Fibroblast of lung (primary cell): ENCODE measurements around the gene VWA3B. TPM values are rescaled to one million over a fixed set of nuclear protein-coding genes. Genes with fewer than 3 reads are reported as not detected.

ENCODE experiments used
- DNase-seq, 2 donors: peaks; one replicate each; pipeline versions ENCODE4 v3.0.0 to v3.0.0-alpha.2; 2010; ENCODE audit warnings: low read depth in 2 of 2
- H2AFZ ChIP-seq: 2 replicates; pipeline ENCODE4 v1.5.1; 2012; ENCODE audit warnings: low read length, control low read depth, inconsistent platforms
- H3K27ac ChIP-seq: 2 replicates; pipeline ENCODE4 v1.5.1; 2011; ENCODE audit warnings: low read length, control low read depth; ENCODE audit not compliant: insufficient read depth
- H3K27me3 ChIP-seq: 2 replicates; pipeline ENCODE4 v1.5.1; 2011; ENCODE audit warnings: mild to moderate bottlenecking, low read length; ENCODE audit not compliant: control insufficient read depth, insufficient read depth
- H3K36me3 ChIP-seq: 2 replicates; pipeline ENCODE4 v1.5.1; 2011; ENCODE audit warnings: low read length; ENCODE audit not compliant: control insufficient read depth, insufficient read depth
- H3K4me1 ChIP-seq: 2 replicates; pipeline ENCODE4 v1.5.1; 2011; ENCODE audit warnings: low read length; ENCODE audit not compliant: control insufficient read depth, insufficient read depth; ENCODE audit errors: extremely low read depth
- H3K4me2 ChIP-seq: 2 replicates; pipeline ENCODE4 v1.5.1; 2011; ENCODE audit warnings: low read length, control low read depth; ENCODE audit not compliant: insufficient read depth; ENCODE audit errors: extremely low read depth
- H3K4me3 ChIP-seq, 4 experiments: fragments of 200-600 bp in 1 of 4; sonication (generic) in 1 of 4; replicated peaks in 1 of 4; 2 replicates each; pipeline ENCODE4 v1.5.1; 2011 to 2016; ENCODE audit warnings: low read length in 4 of 4, low read depth in 3 of 4, mild to moderate bottlenecking in 3 of 4, control low read depth in 2 of 4, inconsistent platforms in 1 of 4, mixed read lengths in 1 of 4; ENCODE audit not compliant: insufficient read depth in 1 of 4; ENCODE audit errors: control extremely low read depth in 1 of 4
- H3K79me2 ChIP-seq: 2 replicates; pipeline ENCODE4 v1.5.1; 2012; ENCODE audit warnings: mild to moderate bottlenecking, low read length, inconsistent platforms; ENCODE audit not compliant: control insufficient read depth, insufficient read depth
- H3K9ac ChIP-seq: 2 replicates; pipeline ENCODE4 v1.5.1; 2011; ENCODE audit warnings: mild to moderate bottlenecking, low read length, control low read depth; ENCODE audit not compliant: insufficient read depth
- H3K9me3 ChIP-seq: 2 replicates; pipeline ENCODE4 v1.5.1; 2012; ENCODE audit warnings: low read depth, low read length; ENCODE audit not compliant: control insufficient read depth, insufficient read depth
- H4K20me1 ChIP-seq: 2 replicates; pipeline ENCODE4 v1.5.1; 2011; ENCODE audit warnings: low read length; ENCODE audit not compliant: control insufficient read depth, insufficient read depth; ENCODE audit errors: extremely low read depth
- CTCF ChIP-seq, 2 donors: IDR thresholded peaks in 1 of 2; conservative IDR thresholded peaks in 1 of 2; 1 replicate in 1 of 2; 2 replicates in 1 of 2; pipeline ENCODE4 v1.5.1; 2011 to 2012; ENCODE audit warnings: low read length in 2 of 2, control low read depth in 1 of 2, inconsistent platforms in 1 of 2, low read depth in 1 of 2, mild to moderate bottlenecking in 1 of 2
- EZH2 ChIP-seq: IDR thresholded peaks from 2 replicates; pipeline ENCODE4 v1.5.1; 2012; ENCODE audit warnings: low read length, control low read depth, mild to moderate bottlenecking; ENCODE audit errors: missing control alignments
- polyA plus RNA-seq, 2 donors: library from polyadenylated mRNA; depleted of rRNA in 1 of 2; stranded (reverse) in 1 of 2; unstranded in 1 of 2; fragments of >200 nt; gene quantifications; 2 replicates each; pipeline ENCODE4 v1.2.1, GENCODE V29; 2011 to 2012; ENCODE audit warnings: missing spikeins in 1 of 2
- total RNA-seq: library from RNA; depleted of rRNA; stranded (reverse); fragments of >200 nt; gene quantifications from 2 replicates; pipeline ENCODE4 v1.2.1, GENCODE V29; 2014

VWA3B gene
- total and polyA plus RNA-seq, 2 donors (not counting 1 experiment from before 2014, with no cell fraction given) = 0.17 TPM; not detected in 1

GRCh38 chr2:98191883-98192282 lies 104.9 kb downstream of the VWA3B start:
- H3K27me3 ChIP-seq = no peaks in the 10 kb centered on the region
- DNase-seq = no peak

GRCh38 chr2:98201576-98201975 lies 114.6 kb downstream of the VWA3B start:
- DNase-seq = no peak

More at GRCh38 chr2:98191883-98192282, 104.9 kb downstream of the VWA3B start:
- Histone ChIP-seq H3K36me3 (no peaks in the 10 kb centered on the region), H3K9ac (no peak overlapping the region), H3K27ac (no peak overlapping the region), H3K4me1 (no peaks in the 10 kb centered on the region), H3K79me2 (no peaks in the 10 kb centered on the region), H3K4me2 (no peak overlapping the region), H2AFZ (no peak overlapping the region), H3K4me3 (no peak overlapping the region), H3K9me3 (no peaks in the 10 kb centered on the region), H4K20me1 (no peaks in the 10 kb centered on the region)
- TF ChIP-seq EZH2 (no peak), CTCF (conservative IDR thresholded peaks at IDR 0.05 in 1 of 2, IDR thresholded peaks at IDR 0.05 in 1 of 2; ENCODE audit: low read depth in 1 of 2, low read length in 2 of 2) (no peak)

GRCh38 chr2:98205889-98206288 lies 118.9 kb downstream of the VWA3B start:
- H3K36me3 ChIP-seq = no peaks in the 10 kb centered on the region
- no peak overlapping the region for H3K27ac ChIP-seq
- H3K79me2 ChIP-seq = no peaks in the 10 kb centered on the region
- no peaks in the 10 kb centered on the region for H3K4me1 ChIP-seq
- TF ChIP-seq CTCF (conservative IDR thresholded peaks at IDR 0.05 in 1 of 2, IDR thresholded peaks at IDR 0.05 in 1 of 2; ENCODE audit: low read depth in 1 of 2, low read length in 2 of 2) (no peak), EZH2 (no peak)
- H4K20me1 ChIP-seq = no peaks in the 10 kb centered on the region
- H3K4me2 ChIP-seq = no peak overlapping the region
- H3K9ac ChIP-seq = no peak overlapping the region
- H3K9me3 ChIP-seq = no peaks in the 10 kb centered on the region
- DNase-seq = no peak
- H3K4me3 ChIP-seq = no peak overlapping the region
- H2AFZ ChIP-seq = no peak overlapping the region
- no peaks in the 10 kb centered on the region for H3K27me3 ChIP-seq

More at GRCh38 chr2:98201576-98201975, 114.6 kb downstream of the VWA3B start:
- no peak overlapping the region for H3K27ac ChIP-seq
- no peak overlapping the region for H3K4me3 ChIP-seq
- H3K9me3 ChIP-seq = no peaks in the 10 kb centered on the region
- no peak overlapping the region for H3K9ac ChIP-seq
- no peaks in the 10 kb centered on the region for H4K20me1 ChIP-seq
- H2AFZ ChIP-seq = no peak overlapping the region
- H3K36me3 ChIP-seq = no peaks in the 10 kb centered on the region
- TF ChIP-seq CTCF (conservative IDR thresholded peaks at IDR 0.05 in 1 of 2, IDR thresholded peaks at IDR 0.05 in 1 of 2; ENCODE audit: low read depth in 1 of 2, low read length in 2 of 2) = no peak
- TF ChIP-seq EZH2 = no peak
- H3K4me2 ChIP-seq = no peak overlapping the region
- H3K4me1 ChIP-seq = no peaks in the 10 kb centered on the region
- no peaks in the 10 kb centered on the region for H3K79me2 ChIP-seq
- H3K27me3 ChIP-seq = no peaks in the 10 kb centered on the region
